CD4-positive, alpha-beta T cell treated with Interleukin-17A for 4 hours (primary cell): ENCODE results near the gene MUC5AC.
"Not testable (repeated sequence)": the region's sequence is repeated elsewhere in the genome, so short reads cannot be mapped to it uniquely, and the experiment has no call there.

Experiments
- DNase-seq: peaks from one replicate; pipeline ENCODE4 v3.0.0-alpha.2; 2020; ENCODE audit warnings: mixed read lengths

MUC5AC gene

GRCh38 chr11:1150769-1151365 lies 6.9 kb upstream of the MUC5AC start:
- DNase-seq = no peak

GRCh38 chr11:1151366-1152315 lies 6.1 kb upstream of the MUC5AC start:
- DNase-seq = no peak

GRCh38 chr11:1152316-1153104 lies 5.2 kb upstream of the MUC5AC start:
- DNase-seq = no peak

GRCh38 chr11:1153105-1153950 lies 4.4 kb upstream of the MUC5AC start:
- no peak for DNase-seq

- no peak for DNase-seq
These were observed 3.7 kb upstream of the MUC5AC start for GRCh38 chr11:1153951-1154493.

- DNase-seq = not testable (repeated sequence)
These were observed 3.1 kb upstream of the MUC5AC start for GRCh38 chr11:1154656-1155055.

- no peak for DNase-seq
These were observed 2.5 kb upstream of the MUC5AC start for GRCh38 chr11:1155274-1155693.

- DNase-seq = no peak
These were observed 1.0 kb upstream of the MUC5AC start for GRCh38 chr11:1156506-1157340.

- DNase-seq = no peak
These were observed 460 bp upstream of the MUC5AC start for GRCh38 chr11:1157341-1157644.

GRCh38 chr11:1158681-1159487 lies 1.1 kb downstream of the MUC5AC start:
- DNase-seq = no peak

- not testable (repeated sequence) for DNase-seq
These were observed 1.9 kb downstream of the MUC5AC start for GRCh38 chr11:1159488-1160220.

- no peak for DNase-seq
These were observed 2.7 kb downstream of the MUC5AC start for GRCh38 chr11:1160231-1161101.

- DNase-seq = no peak
These were observed 3.8 kb downstream of the MUC5AC start for GRCh38 chr11:1161410-1162137.

GRCh38 chr11:1162138-1162475 lies 4.4 kb downstream of the MUC5AC start:
- DNase-seq = no peak

- DNase-seq = no peak
These were observed 4.9 kb downstream of the MUC5AC start for GRCh38 chr11:1162491-1163311.

GRCh38 chr11:1163321-1163910 lies 5.7 kb downstream of the MUC5AC start:
- no peak for DNase-seq
